Keratinocyte (primary cell): ENCODE results near the gene NUCKS1. TPM values are rescaled to one million over a fixed set of nuclear protein-coding genes. Genes with fewer than 3 reads are reported as not detected.

Experiments used
- DNase-seq: peaks from one replicate; pipeline ENCODE4 v3.0.0-alpha.2; 2011; ENCODE audit warnings: low read depth, missing footprints, low spot score
- FAIRE-seq: peaks from 2 replicates; lab custom pipeline; 2011; peaks lifted over from hg19 to GRCh38; lab: Jason Lieb, UNC
- H2AFZ ChIP-seq: 2 replicates; pipeline ENCODE4 v1.6.0; 2012; ENCODE audit warnings: low read length, control low read depth, inconsistent platforms; ENCODE audit not compliant: control insufficient read depth
- H3K27ac ChIP-seq: 2 replicates; pipeline ENCODE4 v1.5.1; 2011; ENCODE audit warnings: low read length; ENCODE audit not compliant: control insufficient read depth, insufficient read depth
- H3K27me3 ChIP-seq: 3 replicates; pipeline ENCODE4 v1.6.0; 2011; ENCODE audit warnings: low read length; ENCODE audit not compliant: control insufficient read depth, insufficient read depth; ENCODE audit errors: extremely low read depth
- H3K36me3 ChIP-seq, 2 experiments: 2 replicates in 1 of 2; 3 replicates in 1 of 2; pipeline ENCODE4 v1.5.1; 2011; ENCODE audit warnings: low read length in 2 of 2, mild to moderate bottlenecking in 1 of 2; ENCODE audit not compliant: control insufficient read depth in 2 of 2, insufficient read depth in 2 of 2; ENCODE audit errors: extremely low read depth in 1 of 2
- H3K4me1 ChIP-seq: 3 replicates; pipeline ENCODE4 v1.5.1; 2011; ENCODE audit warnings: low read length; ENCODE audit not compliant: control insufficient read depth, insufficient read depth; ENCODE audit errors: extremely low read depth
- H3K4me2 ChIP-seq: 3 replicates; pipeline ENCODE4 v1.6.0; 2011; ENCODE audit warnings: low read depth, low read length; ENCODE audit not compliant: control insufficient read depth, insufficient read depth; ENCODE audit errors: extremely low read depth
- H3K4me3 ChIP-seq, 3 experiments: fragments of 200-600 bp in 1 of 3; sonication (generic) in 1 of 3; 2 replicates in 2 of 3; 3 replicates in 1 of 3; pipeline ENCODE4 v1.5.1; 2011 to 2016; ENCODE audit warnings: low read length in 3 of 3, mild to moderate bottlenecking in 3 of 3, control low read depth in 2 of 3, inconsistent platforms in 1 of 3, low read depth in 1 of 3, mixed read lengths in 1 of 3, mixed run types in 1 of 3, moderate library complexity in 1 of 3; ENCODE audit not compliant: control insufficient read depth in 2 of 3, insufficient read depth in 2 of 3; ENCODE audit errors: extremely low read depth in 1 of 3
- H3K79me2 ChIP-seq: 2 replicates; pipeline ENCODE4 v1.6.0; 2012; ENCODE audit warnings: low read length; ENCODE audit not compliant: control insufficient read depth, insufficient read depth
- H3K9ac ChIP-seq: 3 replicates; pipeline ENCODE4 v1.6.0; 2011; ENCODE audit warnings: low read length; ENCODE audit not compliant: control insufficient read depth, insufficient read depth; ENCODE audit errors: extremely low read depth
- H3K9me1 ChIP-seq: 3 replicates; pipeline ENCODE4 v1.6.0; 2011; ENCODE audit warnings: low read length; ENCODE audit not compliant: control insufficient read depth, insufficient read depth; ENCODE audit errors: extremely low read depth
- H3K9me3 ChIP-seq: 2 replicates; pipeline ENCODE4 v1.5.1; 2012; ENCODE audit warnings: low read depth, low read length; ENCODE audit not compliant: control insufficient read depth
- H4K20me1 ChIP-seq: 3 replicates; pipeline ENCODE4 v1.6.0; 2011; ENCODE audit warnings: low read length; ENCODE audit not compliant: control insufficient read depth, insufficient read depth; ENCODE audit errors: extremely low read depth
- EZH2 ChIP-seq: IDR thresholded peaks from one replicate; pipeline ENCODE4 v1.6.1; 2012; ENCODE audit warnings: inconsistent platforms, mild to moderate bottlenecking, low read length, moderate library complexity
- dilution Hi-C: fragments of 300-500 bp; cut with MboI; formaldehyde crosslinking; loops from one replicate; pipeline ENCODE4 v1.7.0; 2020; ENCODE audit warnings: low sequenced_read_pairs; ENCODE audit not compliant: extremely low pct_ligation_motif_present
- polyA plus RNA-seq, 5 experiments: library from polyadenylated mRNA; depleted of rRNA in 3 of 5; stranded (reverse) in 3 of 5; stranded (forward) in 1 of 5; unstranded in 1 of 5; fragments of >200 nt; gene quantifications; 1 replicate in 1 of 5; 2 replicates in 3 of 5; 3 replicates in 1 of 5; pipeline versions ENCODE4 v1.2.1 to v1.2.3, GENCODE V29; 2011 to 2012; ENCODE audit warnings: missing spikeins in 2 of 5, low read depth in 1 of 5, low replicate concordance in 1 of 5
- TF ChIP-seq, protein P1 (sequence below), 3 experiments: IDR thresholded peaks in 1 of 3; conservative IDR thresholded peaks in 1 of 3; optimal IDR thresholded peaks in 1 of 3; 2 replicates in 2 of 3; 3 replicates in 1 of 3; pipeline versions ENCODE3 to v1.5.1; 2011; ENCODE audit warnings: low read length in 3 of 3, mild to moderate bottlenecking in 3 of 3, moderate library complexity in 2 of 3, control low read depth in 1 of 3, inconsistent platforms in 1 of 3; ENCODE audit not compliant: insufficient read depth in 2 of 3; ENCODE audit errors: extremely low read depth in 1 of 3

Gene NUCKS1
- polyA plus RNA-seq, 1 donor (not counting 4 experiments of a cell fraction or from before 2014, with no cell fraction given), result 71.6 TPM

DNA sequence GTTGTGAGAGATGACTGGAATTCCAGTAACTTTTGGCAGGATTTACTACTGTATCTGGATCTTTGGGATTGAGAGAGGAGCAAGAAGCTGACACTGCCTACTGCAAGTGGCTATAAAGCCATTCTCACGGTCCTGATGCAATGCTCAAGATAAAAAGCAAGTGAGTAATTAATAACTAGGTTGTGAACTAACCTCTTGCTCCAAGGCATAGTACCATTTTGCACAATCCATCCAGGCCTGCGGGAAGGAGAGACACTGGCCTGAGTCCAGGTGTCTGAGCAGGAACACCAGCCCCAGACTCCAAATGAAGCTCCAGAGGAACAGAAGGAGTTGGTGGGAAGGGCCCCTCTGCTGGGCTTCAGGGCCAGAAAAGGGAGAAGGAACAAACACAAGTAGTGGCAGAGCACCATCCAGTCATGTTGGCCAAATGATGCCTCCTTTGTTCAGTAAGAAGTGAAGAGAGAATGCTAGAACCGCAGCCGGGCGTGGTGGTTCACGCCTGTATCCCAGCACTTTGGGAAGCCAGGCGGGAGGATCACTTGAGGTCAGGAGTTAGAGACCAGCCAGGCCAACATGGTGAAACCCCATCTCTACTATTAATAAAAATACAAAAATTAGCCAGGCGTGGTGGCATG, 59.7 kb downstream of the NUCKS1 start:
- no peaks in the 10 kb centered on the region for H4K20me1 ChIP-seq
- H3K9me1 ChIP-seq, result no peaks in the 10 kb centered on the region
- no peak overlapping the region for H3K27ac ChIP-seq
- no peaks in the 10 kb centered on the region for H3K79me2 ChIP-seq
- no peak overlapping the region for H3K4me3 ChIP-seq
- dilution Hi-C loops, result no loop called here
- TF ChIP-seq, protein P1, sequence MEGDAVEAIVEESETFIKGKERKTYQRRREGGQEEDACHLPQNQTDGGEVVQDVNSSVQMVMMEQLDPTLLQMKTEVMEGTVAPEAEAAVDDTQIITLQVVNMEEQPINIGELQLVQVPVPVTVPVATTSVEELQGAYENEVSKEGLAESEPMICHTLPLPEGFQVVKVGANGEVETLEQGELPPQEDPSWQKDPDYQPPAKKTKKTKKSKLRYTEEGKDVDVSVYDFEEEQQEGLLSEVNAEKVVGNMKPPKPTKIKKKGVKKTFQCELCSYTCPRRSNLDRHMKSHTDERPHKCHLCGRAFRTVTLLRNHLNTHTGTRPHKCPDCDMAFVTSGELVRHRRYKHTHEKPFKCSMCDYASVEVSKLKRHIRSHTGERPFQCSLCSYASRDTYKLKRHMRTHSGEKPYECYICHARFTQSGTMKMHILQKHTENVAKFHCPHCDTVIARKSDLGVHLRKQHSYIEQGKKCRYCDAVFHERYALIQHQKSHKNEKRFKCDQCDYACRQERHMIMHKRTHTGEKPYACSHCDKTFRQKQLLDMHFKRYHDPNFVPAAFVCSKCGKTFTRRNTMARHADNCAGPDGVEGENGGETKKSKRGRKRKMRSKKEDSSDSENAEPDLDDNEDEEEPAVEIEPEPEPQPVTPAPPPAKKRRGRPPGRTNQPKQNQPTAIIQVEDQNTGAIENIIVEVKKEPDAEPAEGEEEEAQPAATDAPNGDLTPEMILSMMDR (optimal IDR thresholded peaks at IDR 0.05 in 1 of 3, IDR thresholded peaks at IDR 0.05 in 1 of 3, conservative IDR thresholded peaks at IDR 0.05 in 1 of 3; ENCODE audit: extremely low read depth in 1 of 3, insufficient read depth in 2 of 3, low read length in 3 of 3), result no peak
- TF ChIP-seq EZH2, result no peak
- FAIRE-seq, result no peak
- H3K4me1 ChIP-seq, result no peaks in the 10 kb centered on the region
- no peak overlapping the region for H3K9ac ChIP-seq
- no peaks in the 10 kb centered on the region for H3K36me3 ChIP-seq
- H2AFZ ChIP-seq, result no peak overlapping the region
- H3K4me2 ChIP-seq, result no peak overlapping the region
- no peak for DNase-seq
- H3K9me3 ChIP-seq, result no peaks in the 10 kb centered on the region
- peaks cover 4% of the 10 kb centered on the region for H3K27me3 ChIP-seq

DNA sequence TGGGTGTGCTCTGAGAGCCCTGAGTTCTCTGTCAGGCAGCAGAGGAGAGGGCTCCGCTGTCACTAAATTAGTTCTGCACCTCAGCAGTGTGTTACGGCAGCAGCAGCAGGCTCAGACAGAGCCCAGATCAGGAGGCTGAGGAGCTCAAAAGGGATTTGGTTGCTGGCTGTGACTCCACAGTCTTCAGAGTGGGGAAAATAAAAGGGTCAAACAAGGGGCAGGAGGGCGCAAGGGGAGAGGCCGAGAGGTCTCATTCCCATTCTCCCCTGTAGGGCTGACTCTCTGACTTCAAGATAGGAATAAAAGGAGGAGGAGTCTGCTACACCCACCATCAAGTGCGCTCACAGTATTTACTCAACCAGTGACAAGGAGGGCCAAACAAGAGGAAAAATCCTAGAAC, 60.5 kb downstream of the NUCKS1 start:
- H3K27me3 ChIP-seq, result peaks cover 4% of the 10 kb centered on the region
- no peak for DNase-seq
- FAIRE-seq, result no peak
- TF ChIP-seq, protein P1 (optimal IDR thresholded peaks at IDR 0.05 in 1 of 3, IDR thresholded peaks at IDR 0.05 in 1 of 3, conservative IDR thresholded peaks at IDR 0.05 in 1 of 3; ENCODE audit: extremely low read depth in 1 of 3, insufficient read depth in 2 of 3, low read length in 3 of 3), result no peak
- no peak for TF ChIP-seq EZH2
- H4K20me1 ChIP-seq, result no peaks in the 10 kb centered on the region
- H2AFZ ChIP-seq, result no peak overlapping the region
- H3K36me3 ChIP-seq, result no peaks in the 10 kb centered on the region
- H3K9me1 ChIP-seq, result no peaks in the 10 kb centered on the region
- no peak overlapping the region for H3K27ac ChIP-seq
- H3K9ac ChIP-seq, result no peak overlapping the region
- no peaks in the 10 kb centered on the region for H3K4me1 ChIP-seq
- H3K4me2 ChIP-seq, result no peak overlapping the region
- no peak overlapping the region for H3K4me3 ChIP-seq
- H3K79me2 ChIP-seq, result no peaks in the 10 kb centered on the region
- no peaks in the 10 kb centered on the region for H3K9me3 ChIP-seq
- dilution Hi-C loops, result no loop called here
